ENCODE measurements around the gene ZNF324.
"Not testable (repeated sequence)": the region's sequence is repeated elsewhere in the genome, so short reads cannot be mapped to it uniquely, and the experiment has no call there.

ZNF324 gene

GRCh38 chr19:58473775-58474174 lies 6.9 kb downstream of the ZNF324 start:
- DNase-seq, result no peak

GRCh38 chr19:58474291-58474996 lies 7.6 kb downstream of the ZNF324 start:
- DNase-seq, result no peak

- no peak for DNase-seq
Observed at GRCh38 chr19:58474997-58475713, 8.3 kb downstream of the ZNF324 start.

GRCh38 chr19:58475714-58476497 lies 9.0 kb downstream of the ZNF324 start, which contains the start of gene ZNF446:
TSS of gene ZNF446 (plus strand) at chr19:58476352. CDS start at chr19:58477219, 867 bp downstream.
- DNase-seq, result peak; percentile 97

- no peak for DNase-seq
Observed at GRCh38 chr19:58476498-58477015, 9.7 kb downstream of the ZNF324 start.

DNA sequence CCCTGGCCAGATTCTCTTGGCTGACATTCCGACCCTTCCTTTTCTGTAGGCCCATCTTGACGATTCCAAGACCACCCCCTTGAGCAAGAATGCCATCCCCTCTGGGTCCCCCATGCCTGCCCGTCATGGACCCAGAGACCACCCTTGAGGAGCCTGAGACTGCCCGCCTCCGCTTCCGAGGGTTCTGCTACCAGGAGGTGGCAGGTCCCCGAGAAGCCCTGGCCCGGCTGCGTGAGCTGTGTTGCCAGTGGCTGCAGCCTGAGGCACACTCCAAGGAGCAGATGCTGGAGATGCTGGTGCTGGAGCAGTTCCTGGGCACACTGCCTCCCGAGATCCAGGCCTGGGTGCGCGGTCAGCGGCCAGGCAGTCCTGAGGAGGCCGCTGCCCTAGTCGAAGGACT lies 10.2 kb downstream of the ZNF324 start:
- no peak for DNase-seq

DNA sequence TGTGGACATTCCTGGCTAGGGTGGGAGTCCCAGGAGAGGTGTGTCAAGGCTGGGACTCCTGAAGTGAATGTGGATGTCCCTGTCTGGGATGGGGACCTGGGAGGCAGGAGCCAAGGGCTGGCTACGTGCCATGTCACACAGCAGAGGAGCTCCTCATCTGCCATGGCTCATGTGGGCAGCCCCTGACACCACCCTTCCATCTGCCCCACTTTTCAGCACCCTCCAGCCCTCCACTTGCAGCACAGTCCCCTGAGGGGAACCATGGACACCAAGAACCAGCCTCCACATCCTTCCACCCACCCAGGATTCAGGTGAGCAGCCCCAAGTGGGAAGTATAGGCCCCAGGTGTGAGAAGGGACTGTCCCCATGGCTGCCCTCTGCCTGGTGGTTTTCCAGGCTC lies 11.0 kb downstream of the ZNF324 start:
- no peak for DNase-seq

DNA sequence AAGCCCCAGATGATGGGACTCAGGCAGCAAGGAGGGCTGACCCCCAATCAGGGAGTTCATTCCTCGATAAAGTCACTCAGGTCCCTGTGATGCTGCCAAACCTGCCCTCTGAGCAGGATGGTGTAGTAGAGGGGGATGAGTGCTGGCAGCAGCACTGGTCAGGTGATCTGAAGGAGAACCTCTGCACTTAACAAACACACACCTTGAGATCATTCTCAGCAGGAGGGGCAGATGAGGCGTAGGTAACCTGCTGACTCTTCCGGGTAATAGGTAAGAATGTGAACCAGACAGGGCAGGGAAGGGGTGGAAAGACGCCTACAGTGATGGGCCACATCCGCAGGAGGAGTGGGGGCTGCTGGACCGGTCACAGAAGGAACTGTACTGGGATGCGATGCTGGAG lies 12.4 kb downstream of the ZNF324 start:
- no peak for DNase-seq

DNA sequence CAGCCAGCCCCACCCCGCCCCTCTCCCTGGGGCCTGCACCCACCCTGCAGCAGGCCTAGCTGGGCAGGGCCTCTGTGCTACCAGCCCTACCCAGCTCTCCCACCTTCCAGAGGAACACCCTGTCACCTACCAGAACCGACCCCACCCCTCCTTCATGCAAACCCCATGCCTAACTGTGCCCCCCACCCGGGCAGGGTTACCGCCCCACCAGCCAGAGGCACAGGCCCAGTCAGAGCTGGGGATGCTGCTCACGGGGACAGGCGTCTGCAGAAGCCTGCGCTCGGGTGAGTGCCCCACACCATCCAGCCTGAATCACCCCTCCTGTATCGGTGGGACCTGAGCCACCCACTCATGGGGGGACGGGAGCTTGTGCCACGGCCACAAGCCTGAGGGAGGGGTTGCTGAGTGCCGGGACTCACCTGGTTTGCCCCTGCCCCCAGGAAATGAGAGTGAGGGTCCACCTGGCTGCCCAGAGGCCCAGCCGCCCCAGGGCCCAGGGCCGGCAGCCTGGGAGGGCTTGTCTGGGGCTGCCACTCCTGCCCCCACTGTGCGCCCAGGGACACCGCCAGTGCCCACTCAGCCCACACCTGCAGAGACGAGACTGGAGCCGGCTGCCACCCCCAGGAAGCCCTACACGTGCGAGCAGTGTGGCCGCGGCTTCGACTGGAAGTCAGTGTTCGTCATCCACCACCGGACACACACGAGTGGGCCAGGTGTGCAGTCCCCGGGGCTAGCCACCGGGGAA lies 13.0 kb downstream of the ZNF324 start:
- no peak for DNase-seq

DNA sequence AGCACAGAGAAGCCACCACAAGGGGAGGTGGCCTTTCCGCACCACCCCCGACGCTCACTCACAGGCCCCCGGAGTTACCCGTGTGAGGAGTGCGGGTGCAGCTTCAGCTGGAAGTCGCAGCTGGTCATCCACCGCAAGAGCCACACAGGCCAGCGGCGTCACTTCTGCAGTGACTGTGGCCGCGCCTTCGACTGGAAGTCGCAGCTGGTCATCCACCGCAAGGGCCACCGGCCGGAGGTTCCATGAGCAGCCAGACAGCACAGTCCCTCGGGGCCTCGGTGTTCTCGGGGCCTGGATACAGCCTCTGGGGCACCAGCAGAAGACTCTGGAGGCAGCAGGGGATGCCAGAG lies 13.6 kb downstream of the ZNF324 start:
- no peak for DNase-seq

DNA sequence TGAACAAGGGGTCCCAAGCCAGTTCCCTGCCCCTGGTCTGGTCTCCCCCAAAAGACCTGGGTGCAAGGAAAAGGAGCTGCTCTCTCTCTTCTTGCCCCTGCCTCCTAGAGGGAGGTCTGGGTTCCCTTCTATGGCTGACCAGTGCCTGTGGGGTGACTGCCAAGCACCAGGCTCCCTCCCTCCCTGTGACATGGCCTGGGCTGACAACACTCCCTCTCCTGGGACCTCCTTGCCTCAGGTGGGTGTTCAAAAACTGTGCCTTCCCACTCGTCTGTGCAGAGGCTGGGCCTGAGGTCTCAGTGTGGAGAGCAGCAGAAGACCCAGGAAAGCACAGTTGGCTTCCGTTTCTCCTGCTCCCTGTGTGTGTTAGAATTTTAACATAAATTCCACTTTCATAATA lies 14.0 kb downstream of the ZNF324 start:
- no peak for DNase-seq

DNA sequence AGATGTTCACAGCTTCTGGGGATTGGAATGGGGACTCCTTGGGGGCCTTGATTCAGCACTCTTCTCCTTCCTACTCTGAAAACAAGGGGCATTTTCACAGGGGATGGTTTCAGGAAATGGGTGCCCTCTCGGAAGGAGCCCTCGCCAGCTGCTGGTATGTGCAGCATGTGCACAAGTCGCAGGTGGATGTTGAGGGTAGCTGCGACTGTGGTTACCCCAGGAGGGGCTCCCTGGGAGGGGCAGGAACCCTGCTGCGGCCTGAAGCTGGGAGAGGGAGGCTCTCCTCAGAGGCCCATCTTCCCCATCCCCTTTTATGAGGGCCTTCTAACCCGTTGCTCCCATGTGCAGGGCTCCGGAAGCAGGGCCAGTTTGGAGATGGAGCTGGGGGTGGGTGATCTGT lies 15.5 kb downstream of the ZNF324 start:
- no peak for DNase-seq

DNA sequence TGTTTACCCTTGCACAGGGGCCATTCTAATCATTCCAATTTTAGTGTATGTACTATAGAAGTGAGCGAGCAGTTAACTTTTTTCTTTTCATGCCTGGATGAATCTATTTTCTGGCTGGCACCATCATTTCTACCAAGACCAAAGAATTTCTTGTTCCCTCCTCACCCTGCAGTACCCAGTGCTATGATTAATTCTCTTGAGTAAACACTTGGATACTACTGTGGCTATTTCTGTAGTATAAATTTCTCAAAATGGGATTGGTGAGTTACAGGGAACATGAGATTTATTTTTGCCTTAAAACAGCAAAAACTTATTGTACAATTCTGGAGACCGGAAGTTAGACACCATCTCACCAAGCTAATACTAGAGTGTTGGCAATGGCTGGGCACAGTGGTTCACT lies 16.9 kb downstream of the ZNF324 start:
- no peak for DNase-seq

DNA sequence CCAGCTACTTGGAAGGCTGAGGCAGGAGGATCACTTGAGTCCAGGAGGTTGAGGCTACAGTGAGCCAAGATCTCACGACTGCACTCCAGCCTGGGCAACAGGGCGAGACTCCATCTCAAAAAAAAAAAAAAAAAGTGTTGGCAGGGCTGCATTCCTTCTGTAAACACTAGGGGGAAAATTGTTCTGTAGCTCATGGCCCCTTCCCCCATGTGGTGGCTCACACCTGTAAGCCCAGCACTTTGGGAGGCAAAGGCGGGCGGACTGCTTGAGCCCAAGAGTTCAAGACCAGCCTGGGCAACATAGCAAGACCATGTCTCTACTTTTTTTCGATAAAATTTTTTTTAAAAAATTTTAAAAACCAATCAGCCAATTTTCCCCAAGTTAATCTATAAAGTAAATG lies 17.5 kb downstream of the ZNF324 start:
- DNase-seq, result not testable (repeated sequence)

- DNase-seq, result no peak
Observed at GRCh38 chr19:58491393-58491792, 24.5 kb downstream of the ZNF324 start.

GRCh38 chr19:58492265-58492664 lies 25.4 kb downstream of the ZNF324 start:
- DNase-seq, result no peak

- DNase-seq, result no peak
Observed at GRCh38 chr19:58497634-58498170, 30.8 kb downstream of the ZNF324 start.

- DNase-seq, result no peak
Observed at GRCh38 chr19:58498316-58499020, 31.6 kb downstream of the ZNF324 start.

GRCh38 chr19:58499021-58499927 lies 32.4 kb downstream of the ZNF324 start:
- peak; percentile 97 for DNase-seq

GRCh38 chr19:58500242-58500641 lies 33.4 kb downstream of the ZNF324 start:
- DNase-seq, result no peak
